CD4-positive, CD25-positive, alpha-beta regulatory T cell (primary cell): ENCODE results near the gene PLD3. TPM values are rescaled to one million over a fixed set of nuclear protein-coding genes. Genes with fewer than 3 reads are reported as not detected.
A peak's percentile ranks its signal among the peaks of the same experiment; 100 is the strongest.

Experiments used
- ATAC-seq, 2 donors: fragments of 150-1000 bp; cut with Tn5 transposase; one replicate each; pipeline ENCODE4 v1.10.0; 2021; ENCODE audit warnings: low read depth in 2 of 2, moderate number of reproducible peaks in 2 of 2, moderate library complexity in 1 of 2
- DNase-seq, 3 donors: peaks; one replicate each; pipeline versions ENCODE4 v3.0.0 to v3.0.0-alpha.2; 2012 to 2022; ENCODE audit warnings: mixed read lengths in 1 of 3
- H3K27ac ChIP-seq: one replicate; pipeline ENCODE4 v1.7.0; 2013; ENCODE audit warnings: mild to moderate bottlenecking, low read length; ENCODE audit not compliant: insufficient read depth, poor library complexity, severe bottlenecking
- H3K27me3 ChIP-seq: one replicate; pipeline ENCODE4 v1.7.0; 2013; ENCODE audit warnings: low read length; ENCODE audit not compliant: control insufficient read depth, insufficient read depth
- H3K36me3 ChIP-seq: one replicate; pipeline ENCODE4 v1.7.0; 2013; ENCODE audit warnings: mild to moderate bottlenecking, low read length, moderate library complexity; ENCODE audit not compliant: control insufficient read depth, insufficient read depth
- H3K4me1 ChIP-seq: 2 replicates; pipeline ENCODE4 v1.7.0; 2013; ENCODE audit warnings: mild to moderate bottlenecking, low read length; ENCODE audit not compliant: insufficient read depth, control insufficient read depth, poor library complexity, severe bottlenecking
- H3K4me3 ChIP-seq: one replicate; pipeline ENCODE4 v1.7.0; 2013; ENCODE audit warnings: low read depth, mild to moderate bottlenecking, low read length, moderate library complexity
- H3K9me3 ChIP-seq, 2 experiments: 1 replicate in 1 of 2; 2 replicates in 1 of 2; pipeline ENCODE4 v1.7.0; 2013; ENCODE audit warnings: low read length in 2 of 2, mild to moderate bottlenecking in 1 of 2, moderate library complexity in 1 of 2; ENCODE audit not compliant: control insufficient read depth in 2 of 2
- H3K27ac Mint-ChIP-seq, 3 donors: one replicate each; pipeline ENCODE4 v1.8.0; 2020 to 2022; ENCODE audit warnings: mild to moderate bottlenecking in 3 of 3, mixed read lengths in 3 of 3, moderate library complexity in 2 of 3
- H3K27me3 Mint-ChIP-seq: one replicate; pipeline ENCODE4 v1.8.0; 2022; ENCODE audit warnings: mild to moderate bottlenecking, mixed read lengths
- H3K36me3 Mint-ChIP-seq: one replicate; pipeline ENCODE4 v1.8.0; 2020; ENCODE audit warnings: mixed read lengths
- H3K4me1 Mint-ChIP-seq, 4 donors: one replicate each; pipeline ENCODE4 v1.8.0; 2020 to 2022; ENCODE audit warnings: mixed read lengths in 4 of 4, mild to moderate bottlenecking in 1 of 4
- H3K4me3 Mint-ChIP-seq, 4 donors: one replicate each; pipeline ENCODE4 v1.8.0; 2020 to 2022; ENCODE audit warnings: mild to moderate bottlenecking in 4 of 4, mixed read lengths in 4 of 4, moderate library complexity in 3 of 4
- H3K9me3 Mint-ChIP-seq, 7 donors: one replicate each; pipeline ENCODE4 v1.8.0; 2020 to 2022; ENCODE audit warnings: mixed read lengths in 7 of 7, mild to moderate bottlenecking in 3 of 7, moderate library complexity in 2 of 7
- polyA plus RNA-seq, 4 donors: library from polyadenylated mRNA; unstranded; fragments of 300-500 nt; fragmentation: Illumina TruSeq; gene quantifications; one replicate each; pipeline ENCODE4 v1.2.3, GENCODE V29; 2021
- total RNA-seq: library from RNA; stranded (reverse); gene quantifications from one replicate; pipeline ENCODE4 v1.2.3, GENCODE V29; 2022

PLD3 gene
- total and polyA plus RNA-seq, 5 donors from 2014 or later: 49.2 to 73.7 (median 50.3) TPM

- DNase-seq (peak in 1 of 3 donors; percentile 27), ATAC-seq (no peak)
- no peaks in the 10 kb centered on the region for H3K36me3 Mint-ChIP-seq
- H3K27ac ChIP-seq: no peak overlapping the region
- no peak overlapping the region for H3K4me3 ChIP-seq
- no peaks in the 10 kb centered on the region for H3K4me1 ChIP-seq
- H3K36me3 ChIP-seq: no peaks in the 10 kb centered on the region
- H3K27ac Mint-ChIP-seq: no peak overlapping the region
- H3K27me3 ChIP-seq: no peaks in the 10 kb centered on the region
- H3K9me3 ChIP-seq: no peaks in the 10 kb centered on the region
- no peaks in the 10 kb centered on the region for H3K9me3 Mint-ChIP-seq
- no peaks in the 10 kb centered on the region for H3K4me1 Mint-ChIP-seq
- H3K4me3 Mint-ChIP-seq: no peak overlapping the region
- H3K27me3 Mint-ChIP-seq: no peaks in the 10 kb centered on the region
Observed at GRCh38 chr19:40312533-40312932, 36.0 kb upstream of the PLD3 start.

DNA sequence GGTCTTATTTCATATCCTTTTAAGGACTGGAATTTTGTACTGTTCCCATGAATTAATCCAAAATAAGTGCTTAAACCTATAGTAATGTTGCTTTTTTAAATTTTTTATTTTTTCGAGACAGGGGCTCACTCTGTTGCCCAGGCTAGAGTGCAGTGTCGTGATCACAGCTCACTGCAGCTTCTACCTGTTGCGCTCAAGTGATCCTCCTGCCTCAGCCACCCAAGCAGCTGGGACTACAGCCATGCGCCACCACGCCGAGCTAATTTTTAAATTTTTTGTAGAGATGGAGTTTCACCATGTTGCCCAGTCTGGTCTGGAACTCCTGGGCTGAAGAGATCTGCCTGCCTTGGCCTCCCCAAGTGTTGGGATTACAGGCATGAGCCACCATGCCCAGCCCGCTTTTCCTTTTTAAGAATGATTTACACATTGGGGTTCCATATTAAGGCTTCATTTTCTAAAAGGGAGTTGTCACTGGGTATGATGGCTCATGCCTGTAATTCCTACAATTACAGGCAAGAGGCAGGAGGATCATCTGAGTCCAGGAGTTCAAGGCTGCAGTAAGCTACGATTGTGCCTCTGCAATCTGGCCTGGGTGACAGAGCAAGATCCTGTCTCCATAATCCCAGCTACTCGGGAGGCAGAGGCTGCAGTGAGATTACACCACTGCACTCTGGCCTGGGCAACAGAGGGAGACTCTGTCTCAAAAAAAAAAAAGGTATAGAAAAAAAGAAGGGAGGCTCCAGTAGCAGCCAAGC is 35.1 kb upstream of the PLD3 start:
- DNase-seq: no peak
- no peak overlapping the region for H3K4me3 ChIP-seq
- Mint-ChIP-seq H3K36me3 (no peaks in the 10 kb centered on the region), H3K27me3 (no peaks in the 10 kb centered on the region), H3K4me1 (no peaks in the 10 kb centered on the region), H3K9me3 (no peaks in the 10 kb centered on the region), H3K27ac (no peak overlapping the region), H3K4me3 (no peak overlapping the region)
- no peaks in the 10 kb centered on the region for H3K27me3 ChIP-seq
- ATAC-seq: no peak
- H3K9me3 ChIP-seq: no peaks in the 10 kb centered on the region
- H3K36me3 ChIP-seq: no peaks in the 10 kb centered on the region
- no peaks in the 10 kb centered on the region for H3K4me1 ChIP-seq
- H3K27ac ChIP-seq: no peak overlapping the region

GRCh38 chr19:40314656-40315055 is 33.8 kb upstream of the PLD3 start:
- Histone ChIP-seq H3K27me3 (no peaks in the 10 kb centered on the region), H3K4me1 (no peaks in the 10 kb centered on the region), H3K36me3 (no peaks in the 10 kb centered on the region), H3K27ac (no peak overlapping the region), H3K9me3 (no peaks in the 10 kb centered on the region), H3K4me3 (no peak overlapping the region)
- no peaks in the 10 kb centered on the region for H3K27me3 Mint-ChIP-seq
- peak overlapping the region in 1 of 3 donors; percentile 21 for H3K27ac Mint-ChIP-seq
- ATAC-seq (no peak), DNase-seq (no peak)
- H3K4me1 Mint-ChIP-seq: no peaks in the 10 kb centered on the region
- H3K9me3 Mint-ChIP-seq: no peaks in the 10 kb centered on the region
- H3K36me3 Mint-ChIP-seq: no peaks in the 10 kb centered on the region
- H3K4me3 Mint-ChIP-seq: no peak overlapping the region

- Histone ChIP-seq H3K9me3 (no peaks in the 10 kb centered on the region), H3K27ac (no peak overlapping the region), H3K4me1 (no peaks in the 10 kb centered on the region), H3K36me3 (peaks cover 4% of the 10 kb centered on the region), H3K4me3 (no peak overlapping the region), H3K27me3 (no peaks in the 10 kb centered on the region)
- H3K4me3 Mint-ChIP-seq: no peak overlapping the region
- no peak overlapping the region for H3K27ac Mint-ChIP-seq
- H3K36me3 Mint-ChIP-seq: peaks cover 7% of the 10 kb centered on the region
- DNase-seq: no peak
- no peaks in the 10 kb centered on the region for H3K27me3 Mint-ChIP-seq
- no peaks in the 10 kb centered on the region for H3K9me3 Mint-ChIP-seq
- no peak for ATAC-seq
- no peaks in the 10 kb centered on the region for H3K4me1 Mint-ChIP-seq
Observed at GRCh38 chr19:40315812-40316470, 32.6 kb upstream of the PLD3 start.

- Mint-ChIP-seq H3K27ac (no peak overlapping the region), H3K4me3 (no peak overlapping the region), H3K27me3 (no peaks in the 10 kb centered on the region), H3K9me3 (no peaks in the 10 kb centered on the region), H3K4me1 (no peaks in the 10 kb centered on the region), H3K36me3 (peaks cover 8% of the 10 kb centered on the region)
- Histone ChIP-seq H3K4me3 (no peak overlapping the region), H3K9me3 (no peaks in the 10 kb centered on the region), H3K4me1 (no peaks in the 10 kb centered on the region), H3K27me3 (no peaks in the 10 kb centered on the region), H3K27ac (no peak overlapping the region), H3K36me3 (peaks cover 16% of the 10 kb centered on the region)
- DNase-seq (no peak), ATAC-seq (no peak)
Observed at GRCh38 chr19:40317338-40317737, 31.2 kb upstream of the PLD3 start.

- H3K4me3 ChIP-seq: no peak overlapping the region
- no peaks in the 10 kb centered on the region for H3K9me3 ChIP-seq
- H3K4me3 Mint-ChIP-seq: no peak overlapping the region
- peaks cover 33% of the 10 kb centered on the region for H3K36me3 Mint-ChIP-seq
- no peaks in the 10 kb centered on the region for H3K4me1 ChIP-seq
- H3K4me1 Mint-ChIP-seq: no peaks in the 10 kb centered on the region
- no peaks in the 10 kb centered on the region for H3K9me3 Mint-ChIP-seq
- DNase-seq (no peak), ATAC-seq (no peak)
- peaks cover 40% of the 10 kb centered on the region for H3K36me3 ChIP-seq
- H3K27ac Mint-ChIP-seq: peak overlapping the region in 1 of 3 donors; percentile 69
- no peaks in the 10 kb centered on the region for H3K27me3 Mint-ChIP-seq
- no peaks in the 10 kb centered on the region for H3K27me3 ChIP-seq
- no peak overlapping the region for H3K27ac ChIP-seq
Observed at GRCh38 chr19:40320558-40320935, 27.9 kb upstream of the PLD3 start.

- Histone ChIP-seq H3K36me3 (peaks cover 45% of the 10 kb centered on the region), H3K27ac (no peak overlapping the region), H3K4me1 (no peaks in the 10 kb centered on the region), H3K9me3 (no peaks in the 10 kb centered on the region), H3K27me3 (no peaks in the 10 kb centered on the region), H3K4me3 (no peak overlapping the region)
- Mint-ChIP-seq H3K27ac (no peak overlapping the region), H3K4me3 (no peak overlapping the region), H3K27me3 (no peaks in the 10 kb centered on the region), H3K4me1 (no peaks in the 10 kb centered on the region), H3K36me3 (peaks cover 38% of the 10 kb centered on the region), H3K9me3 (no peaks in the 10 kb centered on the region)
- DNase-seq: no peak
- no peak for ATAC-seq
Observed at GRCh38 chr19:40321076-40321475, 27.4 kb upstream of the PLD3 start.
